Left ventricle myocardium superior (tissue), 1 donor: ENCODE data around the gene XRCC3. TPM values are rescaled to one million over a fixed set of nuclear protein-coding genes. Genes with fewer than 3 reads are reported as not detected.

ENCODE experiments used
- ATAC-seq: fragments of 200-7000 bp; cut with Tn5 transposase; one replicate; pipeline ENCODE4 v1.9.1; 2020; ENCODE audit warnings: mild to moderate bottlenecking, moderate library complexity
- DNase-seq: peaks from one replicate; pipeline ENCODE4 v3.0.0-alpha.2; 2020
- intact Hi-C: fragments of 100-400 bp; cut with micrococcal nuclease; formaldehyde crosslinking; loops from one replicate; pipeline ENCODE4 v1.11.0; 2022
- total RNA-seq: library from RNA; stranded (reverse); fragmentation: NEBNext Ultra II Directional; extraction: Animal tissue kit (Norgen Biotek cat#: 25700); gene quantifications from one replicate; pipeline ENCODE4 v1.2.1, GENCODE V29; 2021
- donor health status: DM: no; HTN: yes; CAD: no; lungs with severe emphysema.

Gene XRCC3
- total RNA-seq, 1 donor from 2014 or later = 2.7 TPM

DNA sequence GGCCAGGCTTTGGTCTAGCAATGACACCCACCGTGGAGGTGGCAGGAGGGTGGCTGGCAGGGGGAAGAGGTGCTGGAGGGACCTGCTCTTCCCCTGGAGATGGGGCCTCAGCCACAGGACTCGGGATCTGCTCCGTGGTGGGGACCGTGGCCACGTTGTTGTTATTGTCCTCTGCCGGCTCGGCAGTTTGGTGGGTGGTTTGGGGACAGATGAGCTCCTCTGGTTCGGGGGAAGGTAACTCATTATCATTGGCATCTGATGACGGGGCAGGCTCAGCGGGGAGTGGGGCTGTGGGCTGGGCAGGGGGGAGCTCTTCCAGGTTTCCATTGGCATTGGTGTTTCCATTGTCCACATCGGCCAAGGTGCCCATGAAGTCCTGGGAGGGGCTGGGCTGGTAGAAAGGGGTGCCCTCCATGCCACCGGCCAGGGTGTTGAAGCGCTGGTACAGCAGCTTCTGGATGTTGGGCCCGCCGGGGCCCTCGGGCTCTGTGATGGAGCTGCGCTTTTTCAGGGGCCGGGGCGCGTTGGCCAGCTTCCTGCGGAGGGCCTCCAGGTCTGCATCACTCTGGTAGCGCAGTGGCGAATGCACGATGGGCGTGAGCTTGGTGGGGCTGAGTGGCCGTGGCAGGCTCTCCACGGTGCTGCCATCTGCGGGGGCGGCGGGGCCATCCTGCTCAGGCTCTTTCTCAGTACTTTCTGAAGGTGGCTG lies 24.7 kb upstream of the XRCC3 start:
- intact Hi-C loops = no loop called here
- no peak for DNase-seq
- ATAC-seq = no peak

DNA sequence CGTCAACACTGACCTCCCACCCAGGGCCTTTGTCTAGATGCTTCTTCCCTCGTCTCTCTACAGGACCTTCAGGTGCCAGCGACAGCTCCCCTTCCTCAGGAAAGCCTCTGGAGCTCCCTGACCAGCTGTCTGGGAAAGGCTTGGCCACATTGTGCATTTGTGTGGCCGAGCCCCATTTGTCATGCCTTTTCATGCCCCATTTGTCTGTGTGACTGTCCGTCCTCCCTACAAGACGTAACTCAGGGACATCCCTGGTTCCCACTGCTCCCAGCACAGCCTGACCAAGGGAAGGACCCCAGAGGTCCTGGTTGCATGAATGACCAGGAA lies 24.2 kb upstream of the XRCC3 start:
- ATAC-seq (no peak), DNase-seq (no peak)
- intact Hi-C loops = no loop called here

DNA sequence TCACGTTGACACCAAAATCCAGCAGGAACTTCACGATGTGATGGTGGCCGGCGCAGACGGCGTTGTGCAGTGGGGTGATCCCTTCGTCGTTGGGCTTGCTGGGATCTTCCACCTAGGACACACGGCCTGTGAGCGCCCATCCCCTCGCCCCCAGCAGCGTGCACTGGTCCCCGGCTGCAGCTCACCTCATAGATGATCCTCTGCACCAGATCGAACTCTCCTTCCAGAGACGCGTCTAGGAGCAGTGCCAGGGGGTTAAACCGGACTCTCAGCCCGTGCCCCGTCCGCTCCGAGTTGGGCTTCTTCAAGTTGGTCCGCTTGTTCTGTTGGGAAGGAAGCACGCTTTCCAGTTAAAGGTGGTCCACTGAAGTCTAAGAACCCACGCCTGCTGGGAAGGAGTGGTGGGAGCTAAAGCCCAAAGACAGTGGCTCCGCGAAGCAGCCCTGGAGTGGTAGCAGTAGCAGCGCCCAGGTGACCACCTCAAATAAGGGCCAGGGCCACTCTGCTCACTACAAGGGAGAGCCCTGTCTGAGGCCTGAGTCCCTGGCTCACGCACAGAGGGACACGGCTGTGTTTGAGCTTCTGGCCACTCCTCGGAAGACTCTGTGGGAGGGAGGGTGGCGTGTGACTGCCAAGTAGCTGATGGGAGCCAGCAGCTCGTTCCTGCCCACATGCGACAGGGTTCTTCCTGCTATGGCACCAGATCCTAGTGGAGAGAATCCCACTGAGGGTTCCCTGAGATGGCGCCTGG lies 23.6 kb upstream of the XRCC3 start:
- no peak for ATAC-seq

DNA sequence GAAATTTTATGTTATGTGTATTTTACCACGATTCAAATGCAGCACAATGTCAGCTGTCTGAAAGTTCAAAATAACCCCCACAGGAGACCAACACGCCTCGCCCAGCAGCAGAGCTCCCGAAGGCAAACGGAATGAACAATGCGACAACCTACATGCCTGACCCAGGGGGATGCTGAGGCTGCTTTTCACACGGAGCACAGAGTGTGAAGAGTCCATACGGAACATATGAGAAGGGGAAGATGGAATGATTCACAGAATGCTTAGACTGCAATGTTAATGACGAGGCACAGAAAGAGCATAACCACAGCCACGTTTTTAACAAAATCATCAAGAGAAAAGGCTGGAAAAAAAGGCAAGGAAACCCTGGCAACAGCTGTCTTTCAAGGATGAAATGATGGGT lies 22.9 kb upstream of the XRCC3 start:
- intact Hi-C loops = no loop called here
- ATAC-seq (no peak), DNase-seq (no peak)

More for the DNA sequence above, 23.6 kb upstream of the XRCC3 start:
- no peak for DNase-seq
- intact Hi-C loops = no loop called here

DNA sequence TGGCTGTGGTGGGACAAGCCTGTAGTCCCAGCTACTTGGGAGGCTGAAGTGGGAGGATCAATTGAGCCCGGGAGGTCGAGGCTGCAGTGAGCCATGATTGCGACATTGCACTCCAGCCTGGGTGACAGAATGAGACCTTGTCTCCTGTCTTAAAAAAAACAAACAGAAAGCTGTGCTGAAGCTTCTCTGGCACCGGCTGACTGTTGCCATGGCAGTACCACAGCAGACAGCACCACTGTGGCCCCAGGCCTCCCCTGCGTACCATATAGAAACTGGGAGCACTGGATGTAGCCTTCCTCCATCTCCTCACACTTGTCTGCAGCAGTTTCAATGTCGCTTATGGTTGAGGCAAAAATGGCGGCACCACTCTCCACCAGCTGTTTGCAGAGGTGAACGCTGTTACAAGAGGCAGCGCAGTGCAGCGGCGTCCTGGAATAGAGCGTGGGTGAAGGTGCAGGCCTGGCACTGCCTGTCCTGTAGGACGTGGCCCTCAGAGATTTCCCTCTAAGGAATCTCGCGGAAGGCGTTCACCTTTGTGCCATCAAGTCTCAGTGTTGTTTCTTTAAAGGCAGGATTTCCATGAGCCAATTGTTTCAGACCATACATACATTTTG lies 22.3 kb upstream of the XRCC3 start:
- DNase-seq (no peak), ATAC-seq (no peak)
- intact Hi-C loops = no loop called here

DNA sequence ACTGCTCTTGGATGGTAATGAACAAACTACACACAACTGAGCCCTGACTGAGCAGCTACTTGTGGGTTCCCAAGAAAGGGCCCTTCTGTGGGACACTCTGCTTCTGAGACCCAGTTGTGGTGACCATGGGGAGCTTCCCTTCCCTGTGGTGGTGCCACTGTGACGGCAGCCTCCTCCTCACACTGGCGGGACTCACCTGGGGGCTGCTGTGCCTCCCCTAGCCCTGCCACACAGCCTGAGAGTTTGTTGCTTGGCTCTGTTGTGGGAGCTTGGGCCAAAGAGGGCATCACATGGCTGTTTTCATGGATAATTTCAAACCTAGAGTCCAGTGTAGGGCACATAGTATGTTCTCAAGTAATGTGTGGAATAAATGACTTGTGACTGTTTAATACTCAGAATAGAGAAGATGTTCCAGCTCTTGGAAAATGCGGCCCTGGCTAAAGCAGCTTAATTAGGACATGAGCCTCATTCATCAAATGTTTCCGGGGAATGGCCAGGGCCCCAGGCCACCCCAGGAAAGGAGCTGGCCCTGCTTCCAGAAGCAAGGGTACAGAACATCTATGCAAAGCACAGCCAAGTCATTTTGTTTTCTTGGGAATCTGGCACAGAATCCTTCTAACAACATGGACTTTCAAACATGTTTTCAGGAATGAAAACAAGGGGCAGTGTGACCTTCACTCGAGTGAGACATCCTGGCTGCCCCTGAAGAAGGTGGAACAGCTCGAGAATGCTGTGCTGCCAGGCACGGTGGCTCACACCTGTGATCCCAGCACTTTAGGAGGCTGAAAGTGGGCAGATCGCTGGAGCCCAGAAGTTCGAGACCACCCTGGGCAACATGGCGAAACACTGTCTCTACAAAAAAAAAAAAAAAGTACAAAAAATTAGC lies 21.5 kb upstream of the XRCC3 start:
- intact Hi-C loops = no loop called here
- DNase-seq = no peak
- no peak for ATAC-seq

DNA sequence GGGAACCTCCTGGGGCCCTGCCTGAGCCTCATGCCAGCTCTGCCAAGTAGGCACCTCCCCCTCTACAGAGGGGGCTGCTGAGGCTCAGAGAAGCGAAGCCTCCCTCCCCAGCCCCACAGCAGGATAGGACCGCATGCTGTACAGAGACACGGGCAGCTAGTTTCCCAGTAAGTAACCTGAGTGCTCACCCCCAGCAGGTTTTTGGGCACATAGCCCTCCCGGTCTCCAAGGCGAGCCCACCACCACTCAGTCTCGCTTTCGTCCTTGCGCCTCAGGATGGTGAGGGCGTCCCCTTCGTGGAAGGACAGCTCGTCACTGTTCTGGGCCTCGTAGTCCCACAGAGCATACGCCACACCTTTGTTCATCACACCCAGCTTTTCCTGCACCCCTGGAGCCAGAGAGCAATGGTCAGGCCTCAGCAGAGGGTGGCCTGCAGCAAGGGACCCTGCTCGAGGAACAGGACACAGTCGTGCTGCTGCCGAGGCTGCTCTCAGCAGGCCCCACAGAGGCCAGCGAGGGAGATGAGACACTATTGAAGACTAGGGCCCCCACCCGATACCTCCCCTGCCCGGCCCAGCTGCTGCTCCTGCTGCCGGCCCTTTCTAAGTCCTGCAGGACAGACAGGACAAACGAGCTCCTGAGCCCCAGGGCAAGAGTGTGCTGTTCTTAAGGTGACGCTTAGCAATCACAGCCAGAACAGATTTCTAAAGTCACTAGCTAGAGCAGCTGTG lies 20.7 kb upstream of the XRCC3 start:
- ATAC-seq (no peak), DNase-seq (no peak)
- intact Hi-C loops = no loop called here

DNA sequence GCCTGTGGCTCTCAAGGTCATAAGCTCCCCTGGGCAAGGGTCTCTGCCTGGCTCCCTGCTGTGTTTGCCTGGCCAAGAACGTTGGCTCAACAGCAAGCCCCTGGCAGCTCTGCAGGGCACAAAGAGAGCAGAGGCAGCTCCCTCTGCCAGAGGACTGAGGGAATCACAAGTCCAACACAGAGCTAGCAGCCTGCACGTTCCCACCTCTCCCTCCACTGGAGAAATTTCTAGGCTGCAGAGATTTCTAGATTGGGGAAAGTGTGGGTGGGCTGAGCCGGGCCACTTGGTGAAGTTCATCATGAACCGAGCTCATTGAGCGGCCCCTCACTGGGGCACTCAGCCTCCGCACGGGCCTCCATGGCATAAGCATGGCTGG lies 20.2 kb upstream of the XRCC3 start:
- intact Hi-C loops = no loop called here
- ATAC-seq (peak; percentile 4), DNase-seq (no peak)

DNA sequence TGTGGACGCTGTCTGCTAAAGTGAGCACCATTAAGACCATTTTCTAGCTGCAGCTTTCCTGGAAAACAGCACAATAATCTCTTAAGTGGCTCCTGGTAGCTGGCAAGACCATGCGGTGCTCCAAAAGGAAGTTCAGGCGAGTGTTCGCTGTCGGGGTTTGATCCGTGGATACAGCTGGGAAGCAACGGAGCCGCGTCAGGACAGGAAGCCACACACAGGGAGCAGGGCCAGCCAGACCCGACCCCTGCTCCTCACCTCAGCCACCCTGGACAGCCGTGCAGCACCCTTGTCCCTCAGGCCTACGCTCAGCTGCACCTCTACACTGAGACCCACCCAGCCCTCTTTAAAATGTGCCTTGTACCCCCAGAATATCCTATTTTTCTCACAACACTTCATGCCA lies 19.8 kb upstream of the XRCC3 start:
- intact Hi-C loops = no loop called here
- no peak for DNase-seq
- ATAC-seq = no peak

DNA sequence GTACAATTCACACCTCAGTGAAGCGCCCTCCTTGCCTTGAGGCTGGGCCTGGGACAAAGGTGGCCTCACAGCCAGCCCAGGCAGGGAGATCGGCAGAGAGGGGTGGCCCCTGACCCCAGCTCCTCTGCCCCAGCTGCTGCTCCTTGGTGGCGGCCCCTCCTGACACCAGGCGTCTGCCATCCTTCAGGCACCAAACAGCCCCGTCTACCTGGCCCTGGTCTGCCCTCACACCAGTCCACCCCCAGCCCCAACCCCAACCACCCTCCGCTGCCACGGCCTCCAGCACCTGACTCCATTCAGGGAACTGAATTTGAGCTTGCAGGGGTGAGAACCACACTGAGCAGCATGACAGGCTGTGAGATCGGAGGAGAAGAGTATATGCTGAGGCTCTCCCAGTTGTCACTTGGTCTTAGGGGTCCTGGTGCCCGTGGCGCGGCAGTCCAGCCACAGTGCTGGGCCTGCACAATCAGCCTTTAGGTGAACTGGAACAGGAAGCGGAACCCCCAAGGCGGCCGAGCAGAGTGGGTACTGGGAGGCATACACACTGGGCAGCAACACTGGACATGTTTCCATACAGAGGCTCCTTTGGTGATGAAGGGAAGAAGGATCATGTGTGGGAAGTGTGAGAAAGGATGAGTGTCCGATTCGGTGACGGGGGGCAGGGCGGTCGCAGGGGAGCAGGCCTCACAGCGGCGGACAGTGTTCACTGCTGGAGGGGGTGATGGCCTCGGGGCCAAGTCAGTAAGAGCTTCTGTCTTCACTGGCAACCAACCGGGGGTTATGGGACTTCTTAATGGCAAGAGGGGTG lies 19.0 kb upstream of the XRCC3 start:
- no peak for DNase-seq
- intact Hi-C loops = no loop called here
- no peak for ATAC-seq

DNA sequence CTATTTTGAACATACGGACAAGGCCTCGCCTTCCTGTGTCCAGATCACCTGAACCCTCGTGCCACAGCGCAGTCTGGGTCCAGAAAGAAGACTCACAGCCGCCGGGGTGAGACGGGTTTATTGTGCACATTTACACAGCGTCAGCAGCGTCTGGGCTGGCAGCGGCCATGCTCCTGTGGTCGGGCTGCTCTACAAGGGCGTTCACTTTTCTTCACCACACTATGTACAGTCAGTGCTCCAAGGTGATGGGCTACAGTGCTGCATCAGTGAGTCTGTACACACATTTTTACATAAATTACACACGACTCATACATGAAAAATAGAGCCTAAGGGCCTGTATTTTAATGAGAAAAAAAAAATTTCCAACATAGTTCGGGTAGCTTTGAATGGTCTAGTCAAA lies 18.4 kb upstream of the XRCC3 start:
- intact Hi-C loops = no loop called here
- DNase-seq (no peak), ATAC-seq (no peak)

DNA sequence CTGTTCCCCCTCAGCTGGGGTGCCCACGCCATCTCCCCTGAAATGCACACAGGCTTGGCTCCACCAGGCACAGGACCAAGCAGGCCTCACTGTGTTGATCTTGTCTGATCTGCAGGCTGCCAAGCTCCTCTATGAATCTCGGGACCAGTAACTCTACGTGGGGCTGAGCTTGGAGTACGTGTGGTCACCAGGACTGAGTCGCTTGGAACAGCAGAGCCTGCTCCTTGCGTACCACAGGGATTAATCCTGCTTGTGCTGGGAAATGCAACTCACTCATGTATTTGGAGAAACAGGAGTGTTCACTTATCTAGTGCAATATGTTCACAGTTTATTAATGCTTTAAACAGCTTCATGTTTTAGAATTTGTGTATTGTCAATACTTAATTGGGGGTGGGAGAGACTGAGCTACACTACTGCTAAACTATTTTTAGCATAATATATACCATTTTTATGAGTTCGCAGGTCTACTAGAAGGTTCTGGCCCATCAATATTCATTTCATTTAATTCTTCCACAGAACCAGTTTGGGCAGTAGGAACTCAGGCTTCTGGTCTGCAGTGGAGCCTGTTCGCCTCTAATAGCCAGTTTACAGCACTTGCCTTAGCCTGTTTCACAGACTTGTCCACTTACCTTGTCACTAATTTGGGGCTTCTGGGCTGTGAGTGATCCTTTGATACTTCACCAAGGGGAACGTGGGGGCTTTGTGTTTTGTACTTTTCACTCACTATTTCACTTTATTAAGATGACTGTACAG lies 17.8 kb upstream of the XRCC3 start:
- intact Hi-C loops = no loop called here
- ATAC-seq = no peak
- no peak for DNase-seq

DNA sequence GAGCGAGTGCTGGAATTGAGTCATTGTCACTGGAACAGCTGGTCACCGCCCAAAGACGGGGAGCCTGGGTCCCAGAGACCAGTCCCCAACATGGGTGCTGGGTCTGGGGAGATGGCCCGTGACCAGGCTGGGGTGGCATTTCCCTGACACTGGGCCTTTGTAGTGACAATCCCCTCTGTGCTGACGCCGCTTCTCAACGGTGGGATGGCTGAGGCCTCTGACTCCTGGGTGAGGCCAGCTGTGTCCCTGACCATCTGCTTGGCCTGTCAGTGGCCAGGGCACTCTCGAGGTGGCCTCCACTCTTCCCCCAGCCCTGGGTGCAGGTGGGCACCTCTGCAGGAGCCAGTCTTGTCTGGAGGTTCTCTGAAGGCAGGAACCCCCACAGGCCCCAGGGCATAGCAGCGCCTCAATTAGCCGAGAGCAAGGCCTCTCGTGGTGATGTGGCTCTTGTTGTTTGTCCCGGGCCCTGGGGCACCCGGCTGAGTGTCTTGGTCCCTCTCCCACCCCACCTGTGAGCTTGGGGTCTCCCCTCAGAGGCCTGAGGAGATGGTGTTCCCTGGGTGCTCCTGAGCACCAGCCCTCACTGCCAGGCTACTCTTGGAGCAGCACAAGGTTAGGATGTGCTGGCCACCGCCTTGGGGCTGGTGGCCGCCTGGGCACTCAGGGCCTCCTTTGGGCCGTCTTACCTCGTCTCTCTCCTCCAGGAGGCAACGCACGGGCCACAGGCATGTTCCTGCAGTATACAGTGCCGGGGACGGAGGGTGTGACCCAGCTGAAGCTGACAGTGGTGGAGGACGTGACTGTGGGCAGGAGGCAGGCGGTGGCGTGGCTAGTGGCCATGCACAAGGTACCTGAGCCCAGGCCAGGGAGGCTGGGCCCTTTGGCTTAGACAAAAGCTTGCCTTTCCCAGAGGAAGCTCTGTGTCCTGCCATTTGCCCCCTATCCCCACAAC lies 16.9 kb upstream of the XRCC3 start:
- intact Hi-C loops = no loop called here
- ATAC-seq (no peak), DNase-seq (peak; percentile 30)

DNA sequence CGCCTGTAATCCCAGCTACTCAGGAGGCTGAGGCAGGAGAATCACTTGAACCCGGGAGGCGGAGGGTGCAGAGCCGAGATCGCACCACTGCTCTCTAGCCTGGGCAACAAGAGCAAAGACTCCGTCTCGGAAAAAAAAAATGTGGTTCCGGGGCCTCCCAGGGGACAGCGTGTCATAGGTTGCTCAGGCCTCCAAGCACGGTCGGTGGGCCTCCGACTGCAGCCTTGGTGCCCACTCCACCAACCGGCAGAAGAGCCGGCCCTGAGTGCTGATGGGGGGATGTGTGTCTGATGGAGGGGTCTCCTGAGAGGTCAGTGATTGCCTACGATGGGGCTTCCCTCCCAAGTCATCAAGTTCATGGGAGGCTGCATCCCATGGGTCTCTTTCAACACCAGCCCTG lies 16.2 kb upstream of the XRCC3 start:
- ATAC-seq = no peak

DNA sequence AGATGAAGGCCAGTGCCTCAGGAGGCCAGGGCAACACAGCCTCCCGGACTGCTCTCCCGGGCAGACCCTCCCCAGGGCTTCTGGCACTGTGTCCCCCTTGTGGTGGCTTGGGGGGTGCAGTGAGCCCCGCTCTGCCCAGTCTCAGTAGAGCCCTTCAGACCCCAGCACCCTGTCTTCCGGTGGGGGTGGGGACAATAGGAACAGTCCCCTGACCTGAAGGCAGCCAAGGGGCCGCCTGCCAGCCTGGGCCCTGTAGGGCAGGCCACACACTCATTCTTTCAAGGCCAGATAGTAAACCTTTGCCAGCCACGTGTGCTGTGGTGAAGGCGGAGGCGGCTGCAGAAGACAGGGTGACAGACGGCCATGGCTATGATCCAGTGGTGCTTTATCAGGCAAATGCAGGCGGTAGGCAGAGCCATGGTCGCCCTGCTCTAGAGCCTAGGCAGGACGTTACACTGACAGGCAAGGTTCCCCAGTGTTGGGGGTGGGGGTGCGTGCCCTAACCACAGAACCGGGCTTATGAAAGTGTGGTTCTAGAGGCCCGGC lies 15.3 kb upstream of the XRCC3 start:
- ATAC-seq = peak; percentile 88
- intact Hi-C loops = no loop called here
- DNase-seq = peak; percentile 86

More for the DNA sequence above, 16.2 kb upstream of the XRCC3 start:
- intact Hi-C loops = no loop called here
- DNase-seq = peak; percentile 20
